Mesendoderm (in vitro differentiated cells): ENCODE measurements around the gene ZBTB39.
"Not testable (repeated sequence)": the region's sequence is repeated elsewhere in the genome, so short reads cannot be mapped to it uniquely, and the experiment has no call there.

Experiments
- DNase-seq: peaks from one replicate; pipeline ENCODE4 v3.0.0; 2013
- H2AK5ac ChIP-seq: 2 replicates; pipeline ENCODE4 v1.6.1; 2013; ENCODE audit warnings: low read length, inconsistent platforms
- H2BK120ac ChIP-seq: 2 replicates; pipeline ENCODE4 v1.6.1; 2013; ENCODE audit warnings: low read depth, mild to moderate bottlenecking, low read length, moderate library complexity, mixed read lengths
- H2BK15ac ChIP-seq: replicated peaks from 2 replicates; pipeline ENCODE4 v1.6.1; 2013; ENCODE audit warnings: low read depth, mild to moderate bottlenecking, moderate library complexity
- H2BK5ac ChIP-seq: 2 replicates; pipeline ENCODE4 v1.6.1; 2013; ENCODE audit warnings: low read length, inconsistent platforms
- H3K18ac ChIP-seq: 2 replicates; pipeline ENCODE4 v1.6.1; 2013; ENCODE audit warnings: mild to moderate bottlenecking, low read length, mixed read lengths
- H3K23ac ChIP-seq: one replicate; pipeline ENCODE4 v1.6.1; 2013; ENCODE audit warnings: low read length
- H3K27ac ChIP-seq: 2 replicates; pipeline ENCODE4 v1.5.1; 2013; ENCODE audit warnings: low read depth, mild to moderate bottlenecking, inconsistent platforms, low read length, moderate library complexity
- H3K27me3 ChIP-seq: 2 replicates; pipeline ENCODE4 v1.6.1; 2013; ENCODE audit warnings: low read length, control low read depth, mild to moderate bottlenecking, inconsistent platforms; ENCODE audit not compliant: insufficient read depth, poor library complexity
- H3K36me3 ChIP-seq: 2 replicates; pipeline ENCODE4 v1.6.1; 2013; ENCODE audit warnings: low read length, inconsistent platforms; ENCODE audit not compliant: control insufficient read depth, insufficient read depth
- H3K4ac ChIP-seq: one replicate; pipeline ENCODE4 v1.6.1; 2013; ENCODE audit warnings: low read depth, mild to moderate bottlenecking, low read length, moderate library complexity
- H3K4me1 ChIP-seq: 2 replicates; pipeline ENCODE4 v1.6.1; 2013; ENCODE audit warnings: low read depth, low read length, inconsistent platforms; ENCODE audit not compliant: control insufficient read depth
- H3K4me2 ChIP-seq: 2 replicates; pipeline ENCODE4 v1.6.1; 2013; ENCODE audit warnings: low read length
- H3K4me3 ChIP-seq: 2 replicates; pipeline ENCODE4 v1.5.1; 2013; ENCODE audit warnings: mild to moderate bottlenecking, low read length
- H3K56ac ChIP-seq: one replicate; pipeline ENCODE4 v1.6.1; 2013; ENCODE audit warnings: low read length
- H3K79me1 ChIP-seq: 2 replicates; pipeline ENCODE4 v1.6.1; 2013; ENCODE audit warnings: low read length, inconsistent platforms
- H3K79me2 ChIP-seq: 2 replicates; pipeline ENCODE4 v1.6.1; 2013; ENCODE audit warnings: mild to moderate bottlenecking, low read length; ENCODE audit not compliant: control insufficient read depth, insufficient read depth
- H3K9ac ChIP-seq: 2 replicates; pipeline ENCODE4 v1.6.1; 2013; ENCODE audit warnings: low read length, inconsistent platforms
- H4K5ac ChIP-seq: one replicate; pipeline ENCODE4 v1.6.1; 2013; ENCODE audit warnings: low read length
- H4K8ac ChIP-seq: one replicate; pipeline ENCODE4 v1.6.1; 2013; ENCODE audit warnings: low read depth, mild to moderate bottlenecking, control low read depth, low read length, moderate library complexity
- WGBS: extraction: QIAGEN DNeasy Blood & Tissue Kit; methylation state at CpG from one replicate; pipeline ENCODE4 v1.1.7; 2013; ENCODE audit warnings: low lambda C conversion rate, missing lambda C conversion rate; ENCODE audit not compliant: insufficient coverage; ENCODE audit errors: extremely low coverage; 5-methylcytosine and 5-hydroxymethylcytosine counted together

Gene ZBTB39

DNA sequence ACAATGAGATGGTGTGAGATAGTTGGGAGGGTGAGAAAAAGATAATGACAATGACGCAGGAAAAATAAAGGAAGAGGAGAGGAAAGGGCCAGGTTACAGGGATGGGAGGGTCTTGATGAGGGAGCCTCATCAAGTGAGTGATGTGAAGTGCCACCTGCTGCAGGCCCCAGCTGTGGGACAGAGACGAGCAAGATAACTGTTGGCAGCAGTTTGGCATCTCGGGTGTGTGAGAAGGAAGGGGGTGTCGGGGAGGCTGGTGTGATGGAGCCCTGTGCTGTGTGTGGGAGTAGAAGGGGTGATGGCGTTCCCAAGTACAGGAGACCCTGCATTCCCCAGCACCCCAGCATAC lies 21.4 kb upstream of the ZBTB39 start:
- Histone ChIP-seq H4K8ac (no peak overlapping the region), H3K4me3 (no peak overlapping the region), H3K56ac (no peak overlapping the region), H3K27me3 (no peaks in the 10 kb centered on the region), H2BK120ac (no peak overlapping the region), H2AK5ac (no peak overlapping the region), H3K18ac (no peak overlapping the region), H3K9ac (no peak overlapping the region), H2BK15ac (no peak overlapping the region), H2BK5ac (no peak overlapping the region), H4K5ac (no peak overlapping the region), H3K4ac (no peak overlapping the region), H3K27ac (no peak overlapping the region), H3K79me1 (no peaks in the 10 kb centered on the region), H3K36me3 (no peaks in the 10 kb centered on the region), H3K79me2 (no peaks in the 10 kb centered on the region), H3K4me2 (no peak overlapping the region), H3K23ac (no peak overlapping the region), H3K4me1 (peaks cover 2% of the 10 kb centered on the region)
- DNase-seq = peak; percentile 63
- no CpG with 5 or more reads among the region's 5 CpGs for WGBS

DNA sequence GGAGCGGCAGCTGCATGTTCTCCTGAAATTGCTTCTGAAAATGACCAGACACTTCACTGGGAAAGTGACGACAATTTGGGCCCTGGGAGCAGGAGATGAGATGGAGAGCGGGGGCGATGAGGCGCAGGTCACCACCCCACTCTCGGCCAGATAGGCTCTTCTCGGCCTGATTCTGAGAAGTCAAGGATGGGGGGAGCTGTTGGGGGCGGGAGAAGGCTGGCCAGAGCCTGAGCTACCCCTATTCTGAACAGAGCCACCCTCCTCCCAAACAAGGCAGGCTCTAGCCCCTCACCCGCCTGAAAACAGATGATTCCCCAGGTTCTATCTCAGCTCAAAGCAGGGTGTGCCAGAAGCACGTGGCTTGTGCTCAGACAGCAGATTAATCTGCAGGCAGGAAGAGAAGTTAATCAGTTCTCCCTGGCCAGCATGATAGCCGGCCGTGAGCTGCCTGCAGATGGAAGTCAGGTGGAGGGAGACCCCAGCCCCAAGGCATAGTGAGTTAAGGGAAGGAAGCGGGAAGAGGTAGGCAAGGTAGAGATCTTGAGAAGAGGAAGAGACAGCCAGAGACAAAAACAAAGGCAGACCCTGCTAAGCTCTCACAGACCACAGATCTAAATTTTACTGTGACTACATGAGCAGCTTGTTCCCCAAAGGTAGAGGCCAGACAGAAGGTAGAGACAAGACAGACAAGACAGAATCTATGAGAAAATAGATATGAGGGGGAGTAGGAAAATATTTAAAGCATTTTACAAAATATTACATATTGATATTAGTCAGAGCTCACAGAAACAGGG lies 20.9 kb upstream of the ZBTB39 start:
- Histone ChIP-seq H3K4me1 (peaks cover 2% of the 10 kb centered on the region), H3K4me2 (no peak overlapping the region), H4K8ac (no peak overlapping the region), H3K23ac (no peak overlapping the region), H3K27me3 (no peaks in the 10 kb centered on the region), H2BK15ac (no peak overlapping the region), H3K18ac (no peak overlapping the region), H3K4ac (no peak overlapping the region), H3K79me2 (no peaks in the 10 kb centered on the region), H2BK5ac (no peak overlapping the region), H2BK120ac (no peak overlapping the region), H3K9ac (peak overlapping the region; percentile 10), H2AK5ac (peak overlapping the region; percentile 30), H3K79me1 (no peaks in the 10 kb centered on the region), H3K27ac (no peak overlapping the region), H4K5ac (no peak overlapping the region), H3K4me3 (no peak overlapping the region), H3K36me3 (no peaks in the 10 kb centered on the region), H3K56ac (peak overlapping the region; percentile 31)
- peak; percentile 48 for DNase-seq
- no CpG with 5 or more reads among the region's 13 CpGs for WGBS

DNA sequence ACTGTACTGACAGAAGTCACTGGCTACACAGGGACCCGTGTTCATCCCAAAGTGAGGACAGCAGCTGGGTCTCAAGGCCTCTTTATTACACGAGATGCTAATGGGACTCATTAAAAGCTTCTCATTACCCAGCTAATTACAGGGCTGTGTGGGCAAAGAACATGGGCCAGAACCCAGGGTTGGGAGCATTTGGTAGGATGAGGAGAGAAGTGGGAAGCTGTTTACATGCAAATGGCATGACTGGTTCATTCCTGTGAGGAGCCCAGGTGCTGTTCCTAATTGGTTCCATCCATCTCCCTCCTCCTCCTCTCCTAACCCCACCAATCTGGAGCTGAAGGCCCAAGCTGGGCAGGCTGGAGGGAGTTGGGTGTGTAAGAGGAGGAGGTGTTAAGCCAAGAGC lies 18.9 kb upstream of the ZBTB39 start:
- Histone ChIP-seq H2AK5ac (no peak overlapping the region), H3K79me2 (no peaks in the 10 kb centered on the region), H3K4me1 (peaks cover 2% of the 10 kb centered on the region), H2BK120ac (no peak overlapping the region), H3K27me3 (no peaks in the 10 kb centered on the region), H4K5ac (no peak overlapping the region), H3K9ac (no peak overlapping the region), H3K4me2 (no peak overlapping the region), H3K18ac (no peak overlapping the region), H3K56ac (no peak overlapping the region), H3K79me1 (no peaks in the 10 kb centered on the region), H4K8ac (no peak overlapping the region), H3K36me3 (no peaks in the 10 kb centered on the region), H3K27ac (no peak overlapping the region), H3K4ac (no peak overlapping the region), H2BK15ac (no peak overlapping the region), H3K4me3 (no peak overlapping the region), H3K23ac (no peak overlapping the region), H2BK5ac (no peak overlapping the region)
- no peak for DNase-seq
- WGBS = no CpG with 5 or more reads among the region's 2 CpGs

DNA sequence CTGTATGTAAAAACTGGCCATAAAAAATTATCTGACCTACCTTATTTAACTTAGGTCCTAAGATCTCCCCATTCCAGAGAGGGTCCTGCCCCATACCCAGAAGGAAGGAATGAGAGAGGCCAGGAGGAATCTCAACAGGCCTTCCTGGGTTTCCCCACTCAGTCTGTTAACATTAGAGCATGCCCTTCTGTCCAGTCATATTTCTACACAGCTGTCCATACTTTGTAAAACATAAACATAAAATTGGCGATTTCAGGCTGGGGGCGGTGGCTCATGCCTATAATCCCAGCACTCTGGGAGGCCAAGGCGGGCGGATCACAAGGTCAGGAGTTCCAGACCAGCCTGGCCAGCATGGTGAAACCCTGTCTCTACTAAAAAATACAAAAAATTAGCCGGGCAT lies 16.0 kb upstream of the ZBTB39 start:
- not testable (repeated sequence) for H3K9ac ChIP-seq, H3K36me3 ChIP-seq, H3K4me1 ChIP-seq, H2BK15ac ChIP-seq, H2BK120ac ChIP-seq, H4K8ac ChIP-seq, H3K18ac ChIP-seq, H3K79me1 ChIP-seq, H3K27me3 ChIP-seq, H3K79me2 ChIP-seq, H3K23ac ChIP-seq, H3K56ac ChIP-seq, H3K4me2 ChIP-seq, H3K27ac ChIP-seq, H3K4ac ChIP-seq, H3K4me3 ChIP-seq, H4K5ac ChIP-seq, DNase-seq, H2AK5ac ChIP-seq, H2BK5ac ChIP-seq
- WGBS = no CpG with 5 or more reads among the region's 5 CpGs

DNA sequence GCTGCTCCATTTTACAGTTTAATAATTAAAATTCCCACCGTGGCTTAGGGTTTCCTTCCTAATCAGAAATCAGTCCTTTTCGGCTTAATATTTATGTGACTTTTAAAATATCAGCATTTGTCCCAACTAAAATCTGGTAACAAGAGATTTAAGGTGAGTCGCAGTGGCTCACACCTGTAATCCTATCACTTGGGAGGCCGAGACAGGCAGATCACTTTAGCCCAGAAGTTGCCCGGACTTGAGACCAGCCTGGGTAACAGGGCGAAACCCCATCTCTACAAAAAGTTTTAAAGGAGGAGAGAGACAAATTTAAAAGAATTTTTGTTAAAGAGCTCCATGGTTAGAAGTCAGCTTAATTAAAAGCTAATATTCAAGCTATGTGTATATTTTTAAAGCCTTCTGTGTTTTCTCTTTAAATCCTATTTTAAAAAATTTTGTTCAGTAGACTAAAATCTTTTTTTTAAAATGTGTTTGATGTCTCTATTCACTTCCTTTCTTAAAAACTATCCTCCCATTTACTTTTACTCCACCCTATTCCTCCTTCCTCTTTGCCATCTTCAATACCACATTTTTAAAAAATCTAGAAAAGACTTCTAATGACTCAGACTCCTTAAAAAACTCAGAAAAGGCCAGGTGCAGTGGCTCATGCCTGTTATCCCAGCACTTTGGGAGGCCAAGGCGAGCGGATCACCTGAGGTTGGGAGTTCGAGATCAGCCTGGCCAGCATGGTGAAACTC lies 13.8 kb upstream of the ZBTB39 start:
- H2BK5ac ChIP-seq = no peak overlapping the region
- H3K4ac ChIP-seq = no peak overlapping the region
- no peaks in the 10 kb centered on the region for H3K27me3 ChIP-seq
- H4K8ac ChIP-seq = no peak overlapping the region
- no peak overlapping the region for H3K4me3 ChIP-seq
- H3K4me2 ChIP-seq = no peak overlapping the region
- H3K79me2 ChIP-seq = no peaks in the 10 kb centered on the region
- H4K5ac ChIP-seq = no peak overlapping the region
- no peak overlapping the region for H3K27ac ChIP-seq
- no peak overlapping the region for H3K23ac ChIP-seq
- H2BK120ac ChIP-seq = no peak overlapping the region
- H3K56ac ChIP-seq = no peak overlapping the region
- H3K79me1 ChIP-seq = no peaks in the 10 kb centered on the region
- no peak overlapping the region for H3K18ac ChIP-seq
- H3K36me3 ChIP-seq = no peaks in the 10 kb centered on the region
- no peak overlapping the region for H2BK15ac ChIP-seq
- no peak for DNase-seq
- WGBS = no CpG with 5 or more reads among the region's 9 CpGs
- H2AK5ac ChIP-seq = no peak overlapping the region
- no peak overlapping the region for H3K9ac ChIP-seq
- no peaks in the 10 kb centered on the region for H3K4me1 ChIP-seq
